Adrenal gland (tissue), 5 donors: ENCODE data around the gene MDGA2.

Source experiments
- POLR2A ChIP-seq, 2 donors: fragments of 450-650 bp; IDR thresholded peaks; one replicate each; pipeline ENCODE4 v1.6.1; 2017; ENCODE audit warnings: antibody characterized with exemption in 2 of 2, mild to moderate bottlenecking in 2 of 2, moderate library complexity in 1 of 2
- TF ChIP-seq, protein P1 (sequence below), 6 experiments: fragments of 450-650 bp in 4 of 6; fragments of 200-600 bp in 2 of 6; sonication (generic) in 1 of 6; IDR thresholded peaks; 1 replicate in 5 of 6; 2 replicates in 1 of 6; pipeline versions ENCODE4 v1.5.1 to v1.8.0; 2016 to 2021; ENCODE audit warnings: antibody characterized with exemption in 6 of 6, mild to moderate bottlenecking in 2 of 6, moderate library complexity in 1 of 6
- donor health status: DM: no; HTN: no; CAD: no.

DNA sequence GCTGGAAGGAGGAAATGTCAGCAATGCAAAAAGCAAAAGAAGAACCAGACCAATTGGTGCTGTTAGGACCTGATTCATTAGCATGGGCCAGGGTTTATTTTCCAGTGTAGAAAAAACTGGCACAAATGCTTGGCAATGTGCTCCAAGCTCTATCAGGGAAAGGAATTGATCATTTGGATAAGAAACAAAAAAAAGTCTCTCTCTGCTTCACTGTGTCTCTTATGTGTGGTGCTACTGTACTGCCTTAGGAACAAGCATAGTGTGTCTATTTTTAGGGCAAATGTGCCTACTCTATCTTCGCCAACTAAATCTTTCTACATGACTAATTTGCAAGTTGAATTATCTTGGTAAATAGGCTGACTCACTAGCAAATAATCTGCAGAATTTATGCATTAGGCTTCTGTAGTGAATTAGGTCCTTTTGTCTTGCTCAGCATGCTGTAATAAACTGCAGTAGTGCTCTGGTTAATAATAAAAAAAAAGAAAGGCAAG, 236.7 kb downstream of the MDGA2 start:
- TF ChIP-seq, protein P1, sequence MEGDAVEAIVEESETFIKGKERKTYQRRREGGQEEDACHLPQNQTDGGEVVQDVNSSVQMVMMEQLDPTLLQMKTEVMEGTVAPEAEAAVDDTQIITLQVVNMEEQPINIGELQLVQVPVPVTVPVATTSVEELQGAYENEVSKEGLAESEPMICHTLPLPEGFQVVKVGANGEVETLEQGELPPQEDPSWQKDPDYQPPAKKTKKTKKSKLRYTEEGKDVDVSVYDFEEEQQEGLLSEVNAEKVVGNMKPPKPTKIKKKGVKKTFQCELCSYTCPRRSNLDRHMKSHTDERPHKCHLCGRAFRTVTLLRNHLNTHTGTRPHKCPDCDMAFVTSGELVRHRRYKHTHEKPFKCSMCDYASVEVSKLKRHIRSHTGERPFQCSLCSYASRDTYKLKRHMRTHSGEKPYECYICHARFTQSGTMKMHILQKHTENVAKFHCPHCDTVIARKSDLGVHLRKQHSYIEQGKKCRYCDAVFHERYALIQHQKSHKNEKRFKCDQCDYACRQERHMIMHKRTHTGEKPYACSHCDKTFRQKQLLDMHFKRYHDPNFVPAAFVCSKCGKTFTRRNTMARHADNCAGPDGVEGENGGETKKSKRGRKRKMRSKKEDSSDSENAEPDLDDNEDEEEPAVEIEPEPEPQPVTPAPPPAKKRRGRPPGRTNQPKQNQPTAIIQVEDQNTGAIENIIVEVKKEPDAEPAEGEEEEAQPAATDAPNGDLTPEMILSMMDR (IDR thresholded peaks at IDR 0.05): no peak
- TF ChIP-seq POLR2A (IDR thresholded peaks at IDR 0.05): no peak
